Progenitor cell of endocrine pancreas (in vitro differentiated cells): ENCODE measurements around the gene CABP4. TPM values are rescaled to one million over a fixed set of nuclear protein-coding genes. Genes with fewer than 3 reads are reported as not detected.

Source experiments
- microRNA-seq: library from miRNA; unstranded; fragments of <30 nt; microRNA quantifications from one replicate; pipeline ENCODE4 v1.1.0, GENCODE V29; 2020; ENCODE audit warnings: borderline number of aligned reads; ENCODE audit not compliant: unreplicated experiment
- total RNA-seq: library from RNA; stranded (reverse); gene quantifications from 2 replicates; pipeline ENCODE4 v1.2.1, GENCODE V29; 2021

CABP4 gene
- total RNA-seq, 1 donor from 2014 or later, result not detected

Small RNA genes lying within 50 kb of the gene (microRNA-seq; reads per million reads assigned to microRNA genes)
- gene MIR6752, result not detected

Other genes starting within 250 kb of the CABP4 start
- 52.9 and 53.0 TPM in 2 replicates for gene GRK2, start 188.9 kb upstream of the CABP4 start, total RNA-seq
- gene ANKRD13D, start 166.1 kb upstream of the CABP4 start, total RNA-seq, result 74.9 and 76.0 TPM in 2 replicates
- gene SSH3, start 151.8 kb upstream of the CABP4 start, total RNA-seq, result 48.9 and 56.9 TPM in 2 replicates
- 19.8 and 21.1 TPM in 2 replicates for gene POLD4, start 101.8 kb upstream of the CABP4 start, total RNA-seq
- gene CLCF1, start 81.8 kb upstream of the CABP4 start, total RNA-seq, result 5.4 and 6.9 TPM in 2 replicates
- 39.0 and 49.1 TPM in 2 replicates for gene RAD9A, start 63.4 kb upstream of the CABP4 start, total RNA-seq
- gene PPP1CA, start 53.5 kb upstream of the CABP4 start, total RNA-seq, result 140 and 145 TPM in 2 replicates
- 0.24 TPM in 1 of 2 replicates, not detected in the other for gene TBC1D10C, start 51.3 kb upstream of the CABP4 start, total RNA-seq
- 0.29 and 0.53 TPM in 2 replicates for gene CARNS1, start 39.7 kb upstream of the CABP4 start, total RNA-seq
- gene RPS6KB2, start 26.9 kb upstream of the CABP4 start, total RNA-seq, result 51.7 and 53.8 TPM in 2 replicates
- gene PTPRCAP, start 17.7 kb upstream of the CABP4 start, total RNA-seq, result 0.73 and 2.3 TPM in 2 replicates
- gene CORO1B, start 11.9 kb upstream of the CABP4 start, total RNA-seq, result 86.7 and 90.5 TPM in 2 replicates
- gene GPR152, start 2.6 kb upstream of the CABP4 start, total RNA-seq, result not detected in 2 replicates
- gene TMEM134, start 13.9 kb downstream of the CABP4 start, total RNA-seq, result 63.3 and 68.6 TPM in 2 replicates
- 39.2 and 39.5 TPM in 2 replicates for gene AIP, start 27.7 kb downstream of the CABP4 start, total RNA-seq
- gene PITPNM1, start 50.0 kb downstream of the CABP4 start, total RNA-seq, result 67.9 and 76.3 TPM in 2 replicates
- 35.0 and 35.7 TPM in 2 replicates for gene CDK2AP2, start 52.8 kb downstream of the CABP4 start, total RNA-seq
- not detected in 2 replicates for gene CABP2, start 68.1 kb downstream of the CABP4 start, total RNA-seq
- 978 and 982 TPM in 2 replicates for gene GSTP1, start 128.5 kb downstream of the CABP4 start, total RNA-seq
- gene NDUFV1, start 151.6 kb downstream of the CABP4 start, total RNA-seq, result 137 and 150 TPM in 2 replicates
- 5.1 and 6.3 TPM in 2 replicates for gene NUDT8, start 174.6 kb downstream of the CABP4 start, total RNA-seq
- not detected in 2 replicates for gene TBX10, start 184.4 kb downstream of the CABP4 start, total RNA-seq
- gene ACY3, start 195.4 kb downstream of the CABP4 start, total RNA-seq, result 3.0 and 3.4 TPM in 2 replicates
- gene ALDH3B2, start 219.3 kb downstream of the CABP4 start, total RNA-seq, result 0.67 and 1.6 TPM in 2 replicates